ENCODE results near the gene ITPKB.
A peak's percentile ranks its signal among the peaks of the same experiment; 100 is the strongest.
"Not testable (repeated sequence)": the region's sequence is repeated elsewhere in the genome, so short reads cannot be mapped to it uniquely, and the experiment has no call there.

ITPKB gene

GRCh38 chr1:226730071-226730470, 9.0 kb downstream of the ITPKB start:
- DNase-seq: no peak

- DNase-seq: no peak
These were observed 10.6 kb downstream of the ITPKB start for GRCh38 chr1:226728448-226728847.

GRCh38 chr1:226725897-226726267, 13.2 kb downstream of the ITPKB start:
- DNase-seq: no peak

GRCh38 chr1:226723657-226724532, 15.2 kb downstream of the ITPKB start:
- DNase-seq: peak; percentile 34

GRCh38 chr1:226722901-226723656, 16.0 kb downstream of the ITPKB start:
- DNase-seq: no peak

GRCh38 chr1:226722240-226722900, 16.7 kb downstream of the ITPKB start:
- DNase-seq: no peak

- DNase-seq: not testable (repeated sequence)
These were observed 18.5 kb downstream of the ITPKB start for GRCh38 chr1:226720574-226720973.

- no peak for DNase-seq
These were observed 19.3 kb downstream of the ITPKB start for GRCh38 chr1:226719596-226720387.

GRCh38 chr1:226717256-226717909, 21.7 kb downstream of the ITPKB start:
- DNase-seq: no peak

GRCh38 chr1:226716577-226716976, 22.5 kb downstream of the ITPKB start:
- no peak for DNase-seq

GRCh38 chr1:226714148-226714547, 24.9 kb downstream of the ITPKB start:
- DNase-seq: no peak

- DNase-seq: no peak
These were observed 26.2 kb downstream of the ITPKB start for GRCh38 chr1:226712742-226713419.

GRCh38 chr1:226711976-226712741, 26.9 kb downstream of the ITPKB start:
- no peak for DNase-seq

- DNase-seq: no peak
These were observed 28.6 kb downstream of the ITPKB start for GRCh38 chr1:226710501-226710900.

GRCh38 chr1:226709953-226710352, 29.1 kb downstream of the ITPKB start:
- DNase-seq: no peak

- DNase-seq: no peak
These were observed 30.1 kb downstream of the ITPKB start for GRCh38 chr1:226708967-226709396.

- no peak for DNase-seq
These were observed 30.7 kb downstream of the ITPKB start for GRCh38 chr1:226708342-226708780.

- peak; percentile 49 for DNase-seq
These were observed 32.4 kb downstream of the ITPKB start for GRCh38 chr1:226706684-226707083.

GRCh38 chr1:226704169-226704937, 34.7 kb downstream of the ITPKB start:
- no peak for DNase-seq
